ENCODE measurements around the gene DTWD1.
A peak's percentile ranks its signal among the peaks of the same experiment; 100 is the strongest.
"Not testable (repeated sequence)": the region's sequence is repeated elsewhere in the genome, so short reads cannot be mapped to it uniquely, and the experiment has no call there.

The DTWD1 gene

GRCh38 chr15:49644364-49644794 is 23.5 kb downstream of the DTWD1 start:
- Histone ChIP-seq H3K9ac (ENCODE audit: low read length in 5 of 5) (no peak overlapping the region), H3K9me3 (ENCODE audit: control insufficient read depth in 5 of 5, low read length in 5 of 5) (no peaks in the 10 kb centered on the region), H3K4me1 (ENCODE audit: control insufficient read depth in 5 of 5, insufficient read depth in 5 of 5, low read length in 5 of 5) (peaks cover 0 to 19% (median 13%) of the 10 kb centered on the region in 5 donors), H3K27me3 (ENCODE audit: control insufficient read depth in 5 of 5, insufficient read depth in 4 of 5, low read length in 5 of 5) (no peaks in the 10 kb centered on the region), H3K27ac (ENCODE audit: low read depth, low read length) (peak overlapping the region; percentile 61), H3K4me3 (ENCODE audit: low read depth in 1 of 5, low read length in 5 of 5) (no peak overlapping the region), H3K36me3 (ENCODE audit: control insufficient read depth in 5 of 5, insufficient read depth in 5 of 5, low read length in 5 of 5) (peaks cover 2 to 18% (median 6%) of the 10 kb centered on the region in 5 donors)

DNA sequence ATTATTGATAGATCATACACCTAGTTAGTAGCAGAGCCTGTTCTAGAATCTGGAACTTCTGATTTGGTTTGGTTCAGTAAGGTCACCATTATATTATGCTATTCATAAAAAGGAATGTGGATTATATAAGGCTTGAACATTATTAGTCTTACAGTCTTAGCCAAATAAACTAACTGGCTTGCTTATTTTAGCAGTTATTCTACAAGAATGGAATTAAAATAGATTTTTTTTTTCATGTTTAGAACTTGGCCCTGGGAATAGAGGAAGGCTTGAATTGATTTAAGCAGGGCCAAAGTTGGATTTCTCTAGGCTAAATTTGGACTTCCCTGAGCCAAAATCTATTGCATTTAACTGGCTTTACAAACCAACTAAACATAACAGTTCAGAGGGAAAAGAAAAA is 24.4 kb downstream of the DTWD1 start:
- H3K4me1 ChIP-seq (ENCODE audit: control insufficient read depth in 5 of 5, insufficient read depth in 5 of 5, low read length in 5 of 5): peaks cover 0 to 19% (median 13%) of the 10 kb centered on the region in 5 donors
- no peak overlapping the region for H3K4me3 ChIP-seq (ENCODE audit: low read depth in 1 of 5, low read length in 5 of 5)
- H3K27ac ChIP-seq (ENCODE audit: low read depth, low read length): peak overlapping the region; percentile 61
- peaks cover 2 to 18% (median 5%) of the 10 kb centered on the region in 5 donors for H3K36me3 ChIP-seq (ENCODE audit: control insufficient read depth in 5 of 5, insufficient read depth in 5 of 5, low read length in 5 of 5)
- peak overlapping the region in 1 of 5 donors; percentile 2 for H3K9ac ChIP-seq (ENCODE audit: low read length in 5 of 5)
- no peaks in the 10 kb centered on the region for H3K27me3 ChIP-seq (ENCODE audit: control insufficient read depth in 5 of 5, insufficient read depth in 4 of 5, low read length in 5 of 5)
- H3K9me3 ChIP-seq (ENCODE audit: control insufficient read depth in 5 of 5, low read length in 5 of 5): no peaks in the 10 kb centered on the region

DNA sequence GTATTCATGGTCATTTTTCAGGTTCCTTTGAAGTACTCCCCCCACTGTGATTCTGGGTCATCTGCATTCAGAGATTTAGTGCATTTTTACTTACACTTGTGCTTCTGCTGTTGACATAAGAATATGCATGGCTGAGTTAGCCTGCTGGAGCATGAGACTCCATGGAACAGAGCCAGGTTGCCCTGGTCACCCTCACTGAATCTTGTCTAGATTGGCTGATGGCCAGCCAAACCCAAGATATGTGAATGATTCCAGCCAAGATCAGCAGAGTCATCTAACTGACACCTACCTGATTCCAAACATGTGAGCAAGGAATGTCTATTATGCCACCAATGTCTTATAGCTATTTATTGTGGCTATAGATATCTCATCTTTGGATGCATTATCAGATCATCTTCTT is 25.1 kb downstream of the DTWD1 start:
- Histone ChIP-seq H3K36me3 (ENCODE audit: control insufficient read depth in 5 of 5, insufficient read depth in 5 of 5, low read length in 5 of 5) (peaks cover 2 to 18% (median 4%) of the 10 kb centered on the region in 5 donors), H3K27me3 (ENCODE audit: control insufficient read depth in 5 of 5, insufficient read depth in 4 of 5, low read length in 5 of 5) (no peaks in the 10 kb centered on the region), H3K9ac (ENCODE audit: low read length in 5 of 5) (no peak overlapping the region), H3K4me3 (ENCODE audit: low read depth in 1 of 5, low read length in 5 of 5) (peak overlapping the region in 1 of 5 donors; percentile 6), H3K9me3 (ENCODE audit: control insufficient read depth in 5 of 5, low read length in 5 of 5) (no peaks in the 10 kb centered on the region), H3K27ac (ENCODE audit: low read depth, low read length) (peak overlapping the region; percentile 61), H3K4me1 (ENCODE audit: control insufficient read depth in 5 of 5, insufficient read depth in 5 of 5, low read length in 5 of 5) (peaks cover 0 to 19% (median 13%) of the 10 kb centered on the region in 5 donors)

GRCh38 chr15:49646891-49647290 is 26.0 kb downstream of the DTWD1 start:
- H3K27ac ChIP-seq (ENCODE audit: low read depth, low read length): no peak overlapping the region
- peaks cover 0 to 19% (median 13%) of the 10 kb centered on the region in 5 donors for H3K4me1 ChIP-seq (ENCODE audit: control insufficient read depth in 5 of 5, insufficient read depth in 5 of 5, low read length in 5 of 5)
- H3K9ac ChIP-seq (ENCODE audit: low read length in 5 of 5): no peak overlapping the region

DNA sequence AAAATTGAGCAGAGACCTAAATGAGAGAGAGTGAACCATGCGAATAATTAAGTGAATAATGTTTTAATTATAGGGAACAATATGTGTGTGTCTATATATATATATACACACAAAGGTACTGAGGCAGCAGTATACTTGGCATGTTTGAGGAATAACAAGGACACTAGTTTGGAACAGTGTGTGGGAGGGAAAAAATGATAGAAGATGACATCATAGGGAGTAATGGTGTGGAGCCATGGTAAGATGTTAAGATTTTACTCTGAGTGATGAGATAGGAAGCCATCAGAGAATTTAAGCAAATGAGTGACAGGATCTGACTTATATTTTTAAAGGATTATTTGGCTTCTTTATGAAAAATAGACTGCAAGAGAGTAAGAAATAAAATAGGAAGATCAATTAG is 29.1 kb downstream of the DTWD1 start:
- Histone ChIP-seq H3K27ac (ENCODE audit: low read depth, low read length) (no peak overlapping the region), H3K4me3 (ENCODE audit: low read depth in 1 of 5, low read length in 5 of 5) (no peak overlapping the region), H3K27me3 (ENCODE audit: control insufficient read depth in 5 of 5, insufficient read depth in 4 of 5, low read length in 5 of 5) (no peaks in the 10 kb centered on the region), H3K9me3 (ENCODE audit: control insufficient read depth in 5 of 5, low read length in 5 of 5) (peaks cover 3 to 20% (median 19%) of the 10 kb centered on the region in 5 donors), H3K36me3 (ENCODE audit: control insufficient read depth in 5 of 5, insufficient read depth in 5 of 5, low read length in 5 of 5) (peaks cover 0 to 6% (median 2%) of the 10 kb centered on the region in 5 donors), H3K4me1 (ENCODE audit: control insufficient read depth in 5 of 5, insufficient read depth in 5 of 5, low read length in 5 of 5) (peaks cover 0 to 8% (median 6%) of the 10 kb centered on the region in 5 donors), H3K9ac (ENCODE audit: low read length in 5 of 5) (no peak overlapping the region)

More at GRCh38 chr15:49646891-49647290, 26.0 kb downstream of the DTWD1 start:
- Histone ChIP-seq H3K9me3 (ENCODE audit: control insufficient read depth in 5 of 5, low read length in 5 of 5) (peaks cover 0 to under 1% (median 0%) of the 10 kb centered on the region in 5 donors), H3K4me3 (ENCODE audit: low read depth in 1 of 5, low read length in 5 of 5) (no peak overlapping the region), H3K36me3 (ENCODE audit: control insufficient read depth in 5 of 5, insufficient read depth in 5 of 5, low read length in 5 of 5) (peaks cover 2 to 16% (median 4%) of the 10 kb centered on the region in 5 donors), H3K27me3 (ENCODE audit: control insufficient read depth in 5 of 5, insufficient read depth in 4 of 5, low read length in 5 of 5) (no peaks in the 10 kb centered on the region)

- Histone ChIP-seq H3K9ac (ENCODE audit: low read length in 5 of 5) (no peak overlapping the region), H3K4me1 (ENCODE audit: control insufficient read depth in 5 of 5, insufficient read depth in 5 of 5, low read length in 5 of 5) (peaks cover 0 to 5% (median 4%) of the 10 kb centered on the region in 5 donors), H3K27ac (ENCODE audit: low read depth, low read length) (no peak overlapping the region), H3K36me3 (ENCODE audit: control insufficient read depth in 5 of 5, insufficient read depth in 5 of 5, low read length in 5 of 5) (peaks cover 0 to 6% (median 2%) of the 10 kb centered on the region in 5 donors), H3K4me3 (ENCODE audit: low read depth in 1 of 5, low read length in 5 of 5) (no peak overlapping the region), H3K9me3 (ENCODE audit: control insufficient read depth in 5 of 5, low read length in 5 of 5) (peaks cover 3 to 20% (median 19%) of the 10 kb centered on the region in 5 donors), H3K27me3 (ENCODE audit: control insufficient read depth in 5 of 5, insufficient read depth in 4 of 5, low read length in 5 of 5) (no peaks in the 10 kb centered on the region)
These were observed 29.8 kb downstream of the DTWD1 start for GRCh38 chr15:49650676-49651075.

DNA sequence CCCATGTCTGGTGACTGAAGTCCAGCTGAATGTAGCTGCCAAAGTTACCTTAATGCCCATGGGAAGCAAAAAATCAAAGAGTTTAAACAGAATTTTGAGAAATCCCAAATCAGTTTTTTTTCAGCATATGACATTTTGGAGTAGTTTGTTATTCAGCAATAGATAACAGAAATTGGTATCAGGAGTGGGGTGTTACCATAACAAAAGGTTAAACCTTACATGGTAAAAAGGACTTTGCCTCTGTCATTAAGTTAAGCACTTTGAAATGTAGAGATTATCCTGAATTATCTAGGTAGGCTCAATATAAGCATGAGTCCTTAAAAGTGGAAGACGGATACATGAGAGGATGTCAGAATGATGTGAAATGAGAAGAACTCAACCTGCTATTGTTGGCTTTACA is 32.1 kb downstream of the DTWD1 start:
- no peaks in the 10 kb centered on the region for H3K27me3 ChIP-seq (ENCODE audit: control insufficient read depth in 5 of 5, insufficient read depth in 4 of 5, low read length in 5 of 5)
- H3K9me3 ChIP-seq (ENCODE audit: control insufficient read depth in 5 of 5, low read length in 5 of 5): peaks cover 3 to 20% (median 19%) of the 10 kb centered on the region in 5 donors
- no peaks in the 10 kb centered on the region for H3K36me3 ChIP-seq (ENCODE audit: control insufficient read depth in 5 of 5, insufficient read depth in 5 of 5, low read length in 5 of 5)
- H3K9ac ChIP-seq (ENCODE audit: low read length in 5 of 5): no peak overlapping the region
- H3K27ac ChIP-seq (ENCODE audit: low read depth, low read length): no peak overlapping the region
- H3K4me1 ChIP-seq (ENCODE audit: control insufficient read depth in 5 of 5, insufficient read depth in 5 of 5, low read length in 5 of 5): peaks cover 0 to 2% (median 0%) of the 10 kb centered on the region in 5 donors
- H3K4me3 ChIP-seq (ENCODE audit: low read depth in 1 of 5, low read length in 5 of 5): no peak overlapping the region

GRCh38 chr15:49656734-49657133 is 35.9 kb downstream of the DTWD1 start:
- Histone ChIP-seq H3K9me3 (ENCODE audit: control insufficient read depth in 5 of 5, low read length in 5 of 5) (peaks cover 3 to 20% (median 19%) of the 10 kb centered on the region in 5 donors), H3K36me3 (ENCODE audit: control insufficient read depth in 5 of 5, insufficient read depth in 5 of 5, low read length in 5 of 5) (no peaks in the 10 kb centered on the region), H3K27ac (ENCODE audit: low read depth, low read length) (no peak overlapping the region), H3K4me1 (ENCODE audit: control insufficient read depth in 5 of 5, insufficient read depth in 5 of 5, low read length in 5 of 5) (peaks cover 0 to 2% (median 0%) of the 10 kb centered on the region in 5 donors), H3K4me3 (ENCODE audit: low read depth in 1 of 5, low read length in 5 of 5) (no peak overlapping the region), H3K9ac (ENCODE audit: low read length in 5 of 5) (no peak overlapping the region), H3K27me3 (ENCODE audit: control insufficient read depth in 5 of 5, insufficient read depth in 4 of 5, low read length in 5 of 5) (no peaks in the 10 kb centered on the region)

DNA sequence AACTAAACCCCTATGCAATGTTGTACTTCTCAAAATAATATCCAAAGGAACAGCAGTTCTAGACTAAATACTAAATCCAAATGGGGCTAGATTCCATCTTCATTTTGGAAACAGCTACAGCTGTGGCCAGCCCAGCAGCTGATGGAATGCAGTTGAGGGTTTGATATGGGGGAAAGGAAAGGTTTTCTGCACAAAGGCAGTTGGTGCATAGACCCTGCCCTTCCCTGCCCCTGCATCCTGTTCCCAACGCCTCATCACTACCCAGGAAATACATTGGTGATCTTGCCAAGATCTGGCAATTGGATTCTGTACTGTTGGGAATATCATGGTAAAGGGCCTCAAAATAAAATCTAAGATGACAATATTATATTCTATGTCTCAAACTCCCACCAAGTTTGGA is 43.9 kb downstream of the DTWD1 start:
- Histone ChIP-seq H3K4me1 (ENCODE audit: control insufficient read depth in 5 of 5, insufficient read depth in 5 of 5, low read length in 5 of 5) (no peaks in the 10 kb centered on the region), H3K9ac (ENCODE audit: low read length in 5 of 5) (no peak overlapping the region), H3K9me3 (ENCODE audit: control insufficient read depth in 5 of 5, low read length in 5 of 5) (no peaks in the 10 kb centered on the region), H3K27me3 (ENCODE audit: control insufficient read depth in 5 of 5, insufficient read depth in 4 of 5, low read length in 5 of 5) (no peaks in the 10 kb centered on the region), H3K27ac (ENCODE audit: low read depth, low read length) (no peak overlapping the region), H3K36me3 (ENCODE audit: control insufficient read depth in 5 of 5, insufficient read depth in 5 of 5, low read length in 5 of 5) (no peaks in the 10 kb centered on the region), H3K4me3 (ENCODE audit: low read depth in 1 of 5, low read length in 5 of 5) (no peak overlapping the region)

DNA sequence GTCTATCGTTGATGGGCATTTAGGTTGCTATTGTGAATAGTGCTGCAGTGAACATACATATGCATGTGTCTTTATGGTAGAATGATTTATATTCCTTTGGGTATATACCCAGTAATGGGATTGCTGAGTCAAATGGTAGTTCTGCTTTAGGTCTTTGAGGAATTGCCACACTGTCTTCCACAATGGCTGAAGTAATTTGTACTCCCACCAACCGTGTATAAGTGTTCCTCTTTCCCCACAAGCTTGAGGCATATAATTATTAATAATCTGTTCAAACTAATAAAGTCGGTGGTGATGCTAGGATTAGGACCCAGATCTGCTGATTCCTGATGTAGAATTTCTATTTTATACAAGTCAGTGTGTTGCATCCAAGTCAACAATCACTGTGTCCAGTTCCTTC is 45.6 kb downstream of the DTWD1 start:
- not testable (repeated sequence) for H3K36me3 ChIP-seq (ENCODE audit: control insufficient read depth in 5 of 5, insufficient read depth in 5 of 5, low read length in 5 of 5); H3K27ac ChIP-seq (ENCODE audit: low read depth, low read length); H3K4me1 ChIP-seq (ENCODE audit: control insufficient read depth in 5 of 5, insufficient read depth in 5 of 5, low read length in 5 of 5); H3K9me3 ChIP-seq (ENCODE audit: control insufficient read depth in 5 of 5, low read length in 5 of 5); H3K27me3 ChIP-seq (ENCODE audit: control insufficient read depth in 5 of 5, insufficient read depth in 4 of 5, low read length in 5 of 5); H3K9ac ChIP-seq (ENCODE audit: low read length in 5 of 5); H3K4me3 ChIP-seq (ENCODE audit: low read depth in 1 of 5, low read length in 5 of 5)
